HEK293 (cell line): ENCODE measurements around the gene ZIC5.

Experiments
- CTCF ChIA-PET: fragments of 350-600 bp; formaldehyde crosslinking; extraction: SDS; loops from one replicate; lab custom pipeline; 2021; ENCODE audit warnings: antibody characterized with exemption; lab: Yijun Ruan, JAX
- POLR2A ChIA-PET: fragments of 300-600 bp; formaldehyde crosslinking; extraction: SDS; loops from one replicate; lab custom pipeline; 2020; ENCODE audit warnings: antibody characterized with exemption, inconsistent platforms; lab: Yijun Ruan, JAX
- H3K27ac ChIP-seq: fragments of 200-500 bp; sonication (Bioruptor generic); 2 replicates; pipeline ENCODE4 v1.5.1; 2014; ENCODE audit warnings: low read depth, low read length, control low read depth, inconsistent platforms; ENCODE audit errors: extremely low read depth
- H3K36me3 ChIP-seq, 2 experiments: fragments of 200-500 bp in 1 of 2; sonication (Bioruptor generic) in 1 of 2; 1 replicate in 1 of 2; 2 replicates in 1 of 2; pipeline ENCODE4 v1.5.1; 2014 to 2017; ENCODE audit warnings: inconsistent platforms in 2 of 2, low read length in 2 of 2; ENCODE audit not compliant: control insufficient read depth in 2 of 2, insufficient read depth in 1 of 2
- H3K4me1 ChIP-seq: fragments of 200-500 bp; sonication (Bioruptor generic); 2 replicates; pipeline ENCODE4 v1.5.1; 2014; ENCODE audit warnings: mild to moderate bottlenecking, low read length, inconsistent platforms; ENCODE audit not compliant: control insufficient read depth, insufficient read depth
- H3K4me3 ChIP-seq: 2 replicates; pipeline ENCODE4 v1.5.1; 2011; ENCODE audit warnings: low read depth, mild to moderate bottlenecking, control low read depth, low read length, moderate library complexity
- H3K9me3 ChIP-seq: fragments of 200-500 bp; sonication (Bioruptor generic); 2 replicates; pipeline ENCODE4 v1.5.1; 2014; ENCODE audit warnings: low read depth, low read length, inconsistent platforms; ENCODE audit not compliant: control insufficient read depth, insufficient read depth
- BCL11B ChIP-seq: fragments of 450-650 bp; formaldehyde crosslinking; IDR thresholded peaks from 2 replicates; pipeline ENCODE4 v1.5.1; 2016; ENCODE audit warnings: low read depth, missing biosample characterization, missing genetic modification characterization
- CTCF ChIP-seq: fragments of 450-650 bp; formaldehyde crosslinking; IDR thresholded peaks from 2 replicates; pipeline ENCODE4 v1.5.1; 2016; ENCODE audit warnings: missing biosample characterization, missing genetic modification characterization
- KLF1 ChIP-seq: fragments of 450-650 bp; formaldehyde crosslinking; IDR thresholded peaks from 2 replicates; pipeline ENCODE4 v1.5.1; 2016; ENCODE audit warnings: missing biosample characterization, missing genetic modification characterization
- KLF16 ChIP-seq: fragments of 450-650 bp; formaldehyde crosslinking; IDR thresholded peaks from 2 replicates; pipeline ENCODE4 v1.5.1; 2017; ENCODE audit warnings: missing biosample characterization, missing genetic modification characterization
- KLF9 ChIP-seq: fragments of 450-650 bp; formaldehyde crosslinking; IDR thresholded peaks from 2 replicates; pipeline ENCODE4 v1.5.1; 2016; ENCODE audit warnings: missing biosample characterization, missing genetic modification characterization, low read depth
- REPIN1 ChIP-seq: fragments of 450-650 bp; formaldehyde crosslinking; IDR thresholded peaks from 2 replicates; pipeline ENCODE4 v1.5.1; 2017; ENCODE audit warnings: missing biosample characterization, missing genetic modification characterization, low read depth
- REST ChIP-seq: fragments of 450-650 bp; formaldehyde crosslinking; IDR thresholded peaks from 2 replicates; pipeline ENCODE4 v1.5.1; 2016; ENCODE audit warnings: missing biosample characterization, missing genetic modification characterization
- SCRT2 ChIP-seq: fragments of 450-650 bp; formaldehyde crosslinking; IDR thresholded peaks from 2 replicates; pipeline ENCODE4 v1.5.1; 2016; ENCODE audit warnings: missing biosample characterization, missing genetic modification characterization
- SP2 ChIP-seq: fragments of 450-650 bp; formaldehyde crosslinking; IDR thresholded peaks from 2 replicates; pipeline ENCODE4 v1.5.1; 2016; ENCODE audit warnings: missing biosample characterization, missing genetic modification characterization
- SP7 ChIP-seq: fragments of 450-650 bp; formaldehyde crosslinking; IDR thresholded peaks from 2 replicates; pipeline ENCODE4 v1.5.1; 2016; ENCODE audit warnings: missing biosample characterization, missing genetic modification characterization
- WT1 ChIP-seq: fragments of 450-650 bp; formaldehyde crosslinking; IDR thresholded peaks from 2 replicates; pipeline ENCODE4 v1.5.1; 2016; ENCODE audit warnings: missing biosample characterization, missing genetic modification characterization
- YY2 ChIP-seq: fragments of 450-650 bp; formaldehyde crosslinking; IDR thresholded peaks from 2 replicates; pipeline ENCODE4 v1.5.1; 2016; ENCODE audit warnings: missing biosample characterization, missing genetic modification characterization
- ZIC2 ChIP-seq: fragments of 450-650 bp; formaldehyde crosslinking; IDR thresholded peaks from 2 replicates; pipeline ENCODE4 v1.5.1; 2016; ENCODE audit warnings: missing biosample characterization, missing genetic modification characterization
- ZNF266 ChIP-seq: fragments of 450-650 bp; formaldehyde crosslinking; IDR thresholded peaks from 2 replicates; pipeline ENCODE4 v1.5.1; 2016; ENCODE audit warnings: missing biosample characterization, missing genetic modification characterization, low read depth
- ZNF280D ChIP-seq: fragments of 450-650 bp; formaldehyde crosslinking; IDR thresholded peaks from 2 replicates; pipeline ENCODE4 v1.5.1; 2016; ENCODE audit warnings: missing biosample characterization, missing genetic modification characterization
- ZNF501 ChIP-seq: fragments of 450-650 bp; formaldehyde crosslinking; IDR thresholded peaks from 2 replicates; pipeline ENCODE4 v1.5.1; 2016; ENCODE audit warnings: missing biosample characterization, missing genetic modification characterization
- ZNF600 ChIP-seq: fragments of 450-650 bp; formaldehyde crosslinking; IDR thresholded peaks from 2 replicates; pipeline ENCODE4 v1.5.1; 2016; ENCODE audit warnings: missing biosample characterization, missing genetic modification characterization
- ZNF621 ChIP-seq: fragments of 450-650 bp; formaldehyde crosslinking; IDR thresholded peaks from 2 replicates; pipeline ENCODE4 v1.5.1; 2017; ENCODE audit warnings: missing biosample characterization, missing genetic modification characterization
- ZNF692 ChIP-seq: fragments of 450-650 bp; formaldehyde crosslinking; IDR thresholded peaks from 2 replicates; pipeline ENCODE4 v1.5.1; 2016; ENCODE audit warnings: missing biosample characterization, missing genetic modification characterization
- ZNF776 ChIP-seq: fragments of 450-650 bp; formaldehyde crosslinking; IDR thresholded peaks from 2 replicates; pipeline ENCODE4 v1.5.0; 2017; ENCODE audit warnings: missing biosample characterization, missing genetic modification characterization, borderline replicate concordance
- ZNF785 ChIP-seq: fragments of 450-650 bp; formaldehyde crosslinking; IDR thresholded peaks from 2 replicates; pipeline ENCODE4 v1.5.1; 2016; ENCODE audit warnings: missing biosample characterization, missing genetic modification characterization

Gene ZIC5

GRCh38 chr13:99991828-99992775, 20.5 kb upstream of the ZIC5 start:
- Histone ChIP-seq H3K36me3 (no peaks in the 10 kb centered on the region), H3K4me3 (no peak overlapping the region), H3K4me1 (peaks cover 15% of the 10 kb centered on the region), H3K9me3 (no peaks in the 10 kb centered on the region), H3K27ac (no peak overlapping the region)
- TF ChIP-seq ZNF776 (no peak), SP2 (peak; percentile 14; the same call in 1 of the 2 replicates)
- ChIA-PET CTCF (interaction anchor here (0.6 to 0.9 kb wide), 3 partner anchors 74 to 549 kb away, joined by 3 to 4 read pairs (median 3); no protein-coding TSS in a partner anchor), POLR2A (interaction anchor here (1.3 kb wide), 1 partner anchor 12 kb away, joined by 3 read pairs; no protein-coding TSS in a partner anchor)

- CTCF ChIA-PET: interaction anchor here (0.5 kb wide), 1 partner anchor 48 kb away, joined by 3 read pairs; no protein-coding TSS in a partner anchor
- no peak for TF ChIP-seq ZNF621 (tag by site-specific recombination)
- TF ChIP-seq REST (tag by site-specific recombination): no peak
- TF ChIP-seq ZNF692 (tag by site-specific recombination): no peak
- TF ChIP-seq ZIC2: peak; percentile 63
- TF ChIP-seq BCL11B: peak; percentile 1; the same call in 1 of the 2 replicates
- TF ChIP-seq SCRT2 (tag by site-specific recombination): no peak
- peak; percentile 45; the same call in 1 of the 2 replicates for TF ChIP-seq KLF9 (tag by site-specific recombination)
- no peak for TF ChIP-seq WT1 (tag by site-specific recombination)
- TF ChIP-seq ZNF280D (tag by site-specific recombination): no peak
- 0 out of 2 replicates have a peak, but pooled peaks have one; percentile 2 for TF ChIP-seq SP7 (tag by site-specific recombination)
- no peak; the same call in none of the 2 replicates for TF ChIP-seq SP2
- TF ChIP-seq ZNF600 (tag by site-specific recombination): 0 out of 2 replicates have a peak, but pooled peaks have one; percentile 24
- no peak for TF ChIP-seq ZNF785 (tag by site-specific recombination)
- TF ChIP-seq KLF1 (tag by site-specific recombination): no peak
- no peak for TF ChIP-seq REPIN1 (tag by site-specific recombination)
- TF ChIP-seq ZNF266: no peak
- no peak for TF ChIP-seq KLF16
- no peak for TF ChIP-seq CTCF (tag by site-specific recombination)
- no peak for TF ChIP-seq YY2
- TF ChIP-seq ZNF501 (tag by site-specific recombination): 0 out of 2 replicates have a peak, but pooled peaks have one; percentile 21
These were observed 19.7 kb upstream of the ZIC5 start for GRCh38 chr13:99991013-99991827.

More at GRCh38 chr13:99991013-99991827, 19.7 kb upstream of the ZIC5 start:
- POLR2A ChIA-PET: no interaction called here
- H3K27ac ChIP-seq: no peak overlapping the region
- no peak overlapping the region for H3K4me3 ChIP-seq
- peaks cover 15% of the 10 kb centered on the region for H3K4me1 ChIP-seq
- no peaks in the 10 kb centered on the region for H3K9me3 ChIP-seq
- H3K36me3 ChIP-seq: peaks cover 0 to 2% of the 10 kb centered on the region in 2 experiments; a peak in 1 of 3 replicates
